SK-N-SH treated with all-trans-retinoic acid at 6 μM for 48 hours (cell line): Measurements from ENCODE around the gene MRPS2.

Source experiments
- ARNTL ChIP-seq: fragments of 450-650 bp; formaldehyde crosslinking; IDR thresholded peaks from 2 replicates; pipeline ENCODE4 v1.5.0; 2020; ENCODE audit warnings: low read depth, mild to moderate bottlenecking, moderate library complexity, borderline replicate concordance
- CREB5 ChIP-seq: fragments of 250-450 bp; sonication (Bioruptor Pico); IDR thresholded peaks from 2 replicates; pipeline ENCODE4 v1.5.1; 2020; ENCODE audit warnings: low read depth, mild to moderate bottlenecking, moderate library complexity
- CSRNP3 ChIP-seq: fragments of 250-450 bp; sonication (Bioruptor Pico); IDR thresholded peaks from 2 replicates; pipeline ENCODE4 v1.5.1; 2021; ENCODE audit warnings: mild to moderate bottlenecking, moderate library complexity
- ESRRG ChIP-seq: fragments of 250-450 bp; sonication (Bioruptor Pico); IDR thresholded peaks from 2 replicates; pipeline ENCODE4 v1.6.1; 2021; ENCODE audit warnings: mild to moderate bottlenecking
- ISL1 ChIP-seq: fragments of 250-450 bp; sonication (Bioruptor Pico); IDR thresholded peaks from 2 replicates; pipeline ENCODE4 v2.1.2; 2022; ENCODE audit warnings: mild to moderate bottlenecking, moderate library complexity
- TCF4 ChIP-seq: fragments of 250-450 bp; sonication (Bioruptor Pico); IDR thresholded peaks from 2 replicates; pipeline ENCODE4 v1.8.0; 2021; ENCODE audit warnings: mild to moderate bottlenecking, moderate library complexity, borderline replicate concordance
- TOX ChIP-seq: fragments of 250-450 bp; sonication (Bioruptor Pico); IDR thresholded peaks from 2 replicates; pipeline ENCODE4 v1.8.0; 2021; ENCODE audit warnings: mild to moderate bottlenecking, moderate library complexity, borderline replicate concordance
- ZC3H10 ChIP-seq: fragments of 250-450 bp; sonication (Bioruptor Pico); IDR thresholded peaks from 2 replicates; pipeline ENCODE4 v1.5.1; 2021; ENCODE audit warnings: mild to moderate bottlenecking, moderate library complexity
- ZNF8 ChIP-seq: fragments of 450-650 bp; formaldehyde crosslinking; IDR thresholded peaks from 2 replicates; pipeline ENCODE4 v1.5.0; 2020; ENCODE audit warnings: mild to moderate bottlenecking, moderate library complexity

GRCh38 chr9:135552021-135552697 is 51.7 kb downstream of the MRPS2 start:
- TF ChIP-seq ISL1 (CRISPR knock-in tag) (no peak), CREB5 (no peak), CSRNP3 (CRISPR knock-in tag) (no peak), ESRRG (CRISPR knock-in tag) (no peak), TOX (no peak), ARNTL (CRISPR knock-in tag) (no peak), ZNF8 (CRISPR knock-in tag) (no peak), ZC3H10 (CRISPR knock-in tag) (no peak), TCF4 (CRISPR knock-in tag) (no peak)
